SU-DHL-6 (cell line): ENCODE measurements around the gene TTLL11.

ENCODE experiments used
- CTCF ChIP-seq: fragments of 200-600 bp; sonication (generic); IDR thresholded peaks from one replicate; pipeline ENCODE4 v1.5.1; 2017; ENCODE audit warnings: antibody characterized with exemption, mild to moderate bottlenecking, low read length, moderate library complexity; ENCODE audit not compliant: insufficient read depth, poor library complexity, severe bottlenecking
- EZH2phosphoT487 ChIP-seq: fragments of 200-600 bp; sonication (generic), shearing (Covaris generic); conservative IDR thresholded peaks from 2 replicates; pipeline ENCODE4 v1.6.1; 2018; ENCODE audit warnings: mild to moderate bottlenecking, antibody characterized with exemption, low read length, moderate library complexity, mixed read lengths

- no peak for TF ChIP-seq CTCF
- no peak for TF ChIP-seq EZH2phosphoT487
Measured at GRCh38 chr9:122112238-122112637, 19.1 kb upstream of the TTLL11 start.
